Sigmoid colon (tissue), 7 donors: ENCODE measurements around the gene CASP2. TPM values are rescaled to one million over a fixed set of nuclear protein-coding genes. Genes with fewer than 3 reads are reported as not detected.
A peak's percentile ranks its signal among the peaks of the same experiment; 100 is the strongest.
"Not testable (repeated sequence)": the region's sequence is repeated elsewhere in the genome, so short reads cannot be mapped to it uniquely, and the experiment has no call there.

ENCODE experiments used
- DNase-seq: peaks from one replicate; pipeline ENCODE4 v3.0.0-alpha.2; 2019
- H3K27ac ChIP-seq, 4 donors: fragments of 200-600 bp; sonication (generic); one replicate each; pipeline ENCODE4 v1.5.1; 2016 to 2019; ENCODE audit warnings: mild to moderate bottlenecking in 1 of 4
- H3K27me3 ChIP-seq, 3 donors: fragments of 200-600 bp; sonication (generic); one replicate each; pipeline ENCODE4 v1.5.1; 2019; ENCODE audit warnings: mild to moderate bottlenecking in 1 of 3
- H3K36me3 ChIP-seq, 4 donors: fragments of 200-600 bp; sonication (generic); one replicate each; pipeline ENCODE4 v1.5.1; 2016 to 2019
- H3K4me1 ChIP-seq, 4 donors: fragments of 200-600 bp; sonication (generic); one replicate each; pipeline ENCODE4 v1.5.1; 2017 to 2019
- H3K4me3 ChIP-seq, 4 donors: fragments of 200-600 bp; sonication (generic); one replicate each; pipeline ENCODE4 v1.5.1; 2017 to 2019; ENCODE audit warnings: mild to moderate bottlenecking in 2 of 4, moderate library complexity in 1 of 4
- H3K9me3 ChIP-seq, 4 donors: fragments of 200-600 bp in 3 of 4; sonication (generic) in 3 of 4; one replicate each; pipeline versions ENCODE4 v1.5.1 to v1.6.1; 2013 to 2019
- EP300 ChIP-seq, 4 donors: sonication (generic); formaldehyde crosslinking; IDR thresholded peaks; one replicate each; pipeline ENCODE4 v1.6.1; 2017; ENCODE audit warnings: antibody characterized with exemption in 4 of 4
- POLR2A ChIP-seq, 2 donors: fragments of 450-650 bp; IDR thresholded peaks; one replicate each; pipeline ENCODE4 v1.6.1; 2016; ENCODE audit warnings: antibody characterized with exemption in 2 of 2, mild to moderate bottlenecking in 2 of 2, moderate library complexity in 2 of 2
- POLR2AphosphoS5 ChIP-seq, 4 donors: sonication (generic); formaldehyde crosslinking; IDR thresholded peaks; one replicate each; pipeline ENCODE4 v1.6.1; 2017; ENCODE audit warnings: antibody characterized with exemption in 4 of 4
- WGBS, 2 donors: extraction: QIAGEN DNeasy Blood & Tissue Kit; methylation state at CpG; one replicate each; pipeline ENCODE4 v1.1.7; 2013; 5-methylcytosine and 5-hydroxymethylcytosine counted together
- intact Hi-C: fragments of 100-400 bp; cut with DNase I; formaldehyde crosslinking; loops from one replicate; pipeline ENCODE4 v1.15.1; 2023
- polyA plus RNA-seq, 3 donors: library from polyadenylated mRNA; stranded (reverse); fragments of 200-250 nt; gene quantifications; one replicate each; pipeline ENCODE4 v1.2.3, GENCODE V29; 2013
- total RNA-seq, 4 donors: library from RNA; depleted of rRNA; stranded (reverse); fragments of >200 nt; gene quantifications; one replicate each; pipeline ENCODE4 v1.1.0, GENCODE V29; 2016
- TF ChIP-seq, protein P1 (sequence below), 4 experiments: fragments of 450-650 bp in 3 of 4; fragments of 200-600 bp in 1 of 4; IDR thresholded peaks; one replicate each; pipeline ENCODE4 v1.5.1; 2016 to 2019; ENCODE audit warnings: antibody characterized with exemption in 4 of 4, mild to moderate bottlenecking in 3 of 4, moderate library complexity in 2 of 4
- donor health status: healthy with polysubstance abuse.
- donor health status: Bipolar disorder and iron deficiency.
- donor health status: healthy.

The CASP2 gene
- total and polyA plus RNA-seq, 7 donors = 6.0 to 16.2 (median 7.2) TPM

DNA sequence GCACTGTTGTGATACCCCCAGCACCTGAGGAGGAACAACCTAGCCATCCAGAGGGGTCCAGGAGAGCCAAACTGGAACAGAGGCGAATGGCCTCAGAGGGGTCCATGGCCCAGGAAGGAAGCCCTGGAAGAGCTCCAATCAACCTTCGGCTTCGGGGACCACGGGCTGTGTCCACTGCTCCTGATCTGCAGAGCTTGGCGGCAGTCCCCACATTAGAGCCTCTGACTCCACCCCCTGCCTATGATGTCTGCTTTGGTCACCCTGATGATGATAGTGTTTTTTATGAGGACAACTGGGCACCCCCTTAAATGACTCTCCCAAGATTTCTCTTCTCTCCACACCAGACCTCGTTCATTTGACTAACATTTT is 1.6 kb upstream of the CASP2 start:
- H3K27ac ChIP-seq = no peak overlapping the region
- intact Hi-C loops = loop anchor here (5.0 kb wide), 1 partner anchor 96 kb away; the partner anchor contains the start of gene ZYX
- TF ChIP-seq EP300 (IDR thresholded peaks at IDR 0.05) (no peak), POLR2A (IDR thresholded peaks at IDR 0.05) (no peak), POLR2AphosphoS5 (IDR thresholded peaks at IDR 0.05) (no peak)
- TF ChIP-seq, protein P1, sequence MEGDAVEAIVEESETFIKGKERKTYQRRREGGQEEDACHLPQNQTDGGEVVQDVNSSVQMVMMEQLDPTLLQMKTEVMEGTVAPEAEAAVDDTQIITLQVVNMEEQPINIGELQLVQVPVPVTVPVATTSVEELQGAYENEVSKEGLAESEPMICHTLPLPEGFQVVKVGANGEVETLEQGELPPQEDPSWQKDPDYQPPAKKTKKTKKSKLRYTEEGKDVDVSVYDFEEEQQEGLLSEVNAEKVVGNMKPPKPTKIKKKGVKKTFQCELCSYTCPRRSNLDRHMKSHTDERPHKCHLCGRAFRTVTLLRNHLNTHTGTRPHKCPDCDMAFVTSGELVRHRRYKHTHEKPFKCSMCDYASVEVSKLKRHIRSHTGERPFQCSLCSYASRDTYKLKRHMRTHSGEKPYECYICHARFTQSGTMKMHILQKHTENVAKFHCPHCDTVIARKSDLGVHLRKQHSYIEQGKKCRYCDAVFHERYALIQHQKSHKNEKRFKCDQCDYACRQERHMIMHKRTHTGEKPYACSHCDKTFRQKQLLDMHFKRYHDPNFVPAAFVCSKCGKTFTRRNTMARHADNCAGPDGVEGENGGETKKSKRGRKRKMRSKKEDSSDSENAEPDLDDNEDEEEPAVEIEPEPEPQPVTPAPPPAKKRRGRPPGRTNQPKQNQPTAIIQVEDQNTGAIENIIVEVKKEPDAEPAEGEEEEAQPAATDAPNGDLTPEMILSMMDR (IDR thresholded peaks at IDR 0.05) = no peak

DNA sequence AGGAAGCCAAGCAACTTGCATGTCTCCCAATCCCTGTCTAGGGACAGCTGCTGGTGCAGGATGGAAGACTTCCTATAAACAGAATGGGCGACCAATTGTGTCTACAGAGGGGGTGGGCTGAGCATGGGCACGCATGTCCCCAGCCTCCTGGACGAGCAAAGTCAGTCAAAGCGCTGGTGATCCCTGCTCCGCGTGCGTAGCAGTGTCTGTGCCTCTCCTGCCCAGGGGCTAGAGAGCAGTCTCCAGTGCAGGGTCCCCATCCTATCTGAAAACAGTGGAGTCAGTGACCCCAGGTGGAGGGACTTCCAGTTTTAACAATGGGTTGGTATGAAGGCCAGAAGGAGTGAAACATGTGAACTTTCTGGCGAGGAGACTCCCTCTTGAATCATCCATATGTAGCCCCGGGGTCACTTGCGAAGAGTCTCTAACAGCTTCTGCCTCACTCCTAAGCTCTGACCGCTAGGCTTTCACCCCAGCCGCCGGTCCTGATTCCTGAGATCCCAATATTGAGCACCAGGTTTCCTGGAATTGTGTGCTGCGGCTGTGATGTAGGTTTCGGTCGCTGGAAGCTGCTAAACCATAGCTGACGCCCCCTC is 714 bp upstream of the CASP2 start:
- Histone ChIP-seq H3K27ac (peak overlapping the region; percentile 91 to 95 (median 94)), H3K9me3 (no peaks in the 10 kb centered on the region), H3K27me3 (no peaks in the 10 kb centered on the region), H3K4me3 (peak overlapping the region; percentile 88 to 99 (median 94)), H3K36me3 (peaks cover 0 to 13% (median 9%) of the 10 kb centered on the region in 4 donors), H3K4me1 (peaks cover 0 to 32% (median 27%) of the 10 kb centered on the region in 4 donors)
- intact Hi-C loops = loop anchor here (5.0 kb wide), 1 partner anchor 95 kb away; the partner anchor contains the start of gene ZYX
- WGBS, 2 donors = 87 to 92% methylated on average over 17 of the region's 17 CpGs
- peak; percentile 69 for DNase-seq
- TF ChIP-seq POLR2AphosphoS5 (IDR thresholded peaks at IDR 0.05) = peak in 1 of 4 donors; percentile 14
- no peak for TF ChIP-seq POLR2A (IDR thresholded peaks at IDR 0.05)
- TF ChIP-seq, protein P1 (IDR thresholded peaks at IDR 0.05) = peak in 1 of 4 experiments; percentile 16

More for the DNA sequence above, 1.6 kb upstream of the CASP2 start:
- H3K4me3 ChIP-seq = no peak overlapping the region
- no peak for DNase-seq
- no peaks in the 10 kb centered on the region for H3K9me3 ChIP-seq
- H3K36me3 ChIP-seq = peaks cover 0 to 3% (median 2%) of the 10 kb centered on the region in 4 donors
- WGBS, 2 donors = 92 to 97% methylated on average over 6 of the region's 6 CpGs
- no peaks in the 10 kb centered on the region for H3K27me3 ChIP-seq
- H3K4me1 ChIP-seq = peaks cover 0 to 32% (median 27%) of the 10 kb centered on the region in 4 donors

DNA sequence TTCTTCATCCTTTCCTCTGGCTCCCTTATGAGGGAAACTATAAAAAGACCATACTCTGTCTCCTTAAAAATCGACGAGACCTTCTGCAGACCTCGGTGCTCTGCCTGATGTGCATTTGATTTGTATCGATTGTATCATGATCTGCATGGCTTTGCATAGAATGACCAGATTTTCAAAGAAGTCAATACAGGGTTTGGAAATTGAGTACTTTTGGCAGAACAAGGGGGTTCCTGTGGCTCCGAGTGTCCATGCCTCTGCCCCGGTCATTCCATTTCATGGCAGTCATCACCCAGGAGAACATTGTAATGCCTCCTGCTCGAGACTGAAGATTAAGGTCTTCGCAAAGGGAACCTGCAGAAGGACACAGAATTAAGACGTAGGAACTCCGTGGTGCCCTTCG is 685 bp downstream of the CASP2 start:
- H3K9me3 ChIP-seq = no peaks in the 10 kb centered on the region
- no peak for DNase-seq
- TF ChIP-seq POLR2A (IDR thresholded peaks at IDR 0.05) (no peak), EP300 (IDR thresholded peaks at IDR 0.05) (no peak), POLR2AphosphoS5 (IDR thresholded peaks at IDR 0.05) (no peak)
- TF ChIP-seq, protein P1 (IDR thresholded peaks at IDR 0.05) = no peak
- no peaks in the 10 kb centered on the region for H3K27me3 ChIP-seq
- H3K4me1 ChIP-seq = peaks cover 0 to 32% (median 27%) of the 10 kb centered on the region in 4 donors
- peak overlapping the region; percentile 88 to 99 (median 94) for H3K4me3 ChIP-seq
- peaks cover 12 to 27% (median 23%) of the 10 kb centered on the region in 4 donors for H3K36me3 ChIP-seq
- 1% methylated on average over 11 of the region's 11 CpGs for WGBS, 2 donors
- peak overlapping the region; percentile 91 to 95 (median 94) for H3K27ac ChIP-seq
- intact Hi-C loops = loop anchor here (2.0 to 5.0 kb wide), 2 partner anchors 24 to 93 kb away; partner anchors contain the start of gene ZYX

DNA sequence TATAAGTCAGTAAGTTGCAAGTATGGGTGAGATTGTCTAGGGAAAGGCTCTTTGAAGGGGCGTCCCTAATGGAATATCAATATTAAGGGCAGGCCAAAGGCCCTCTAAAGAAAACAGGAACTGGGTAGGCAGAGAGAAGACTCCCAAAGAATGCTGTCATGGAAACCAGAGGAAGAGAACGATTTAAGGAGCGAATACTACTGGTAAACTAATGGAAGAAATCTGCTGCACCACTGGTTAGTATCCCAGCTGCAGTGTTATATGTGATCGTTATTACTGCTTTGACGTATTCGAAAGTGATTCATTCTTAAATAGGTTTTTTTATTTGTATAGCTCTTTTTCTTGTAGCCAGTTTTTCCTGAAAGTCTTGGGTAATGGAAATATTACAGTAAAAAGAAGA is 1.3 kb downstream of the CASP2 start:
- Histone ChIP-seq H3K9me3 (no peaks in the 10 kb centered on the region), H3K4me1 (peaks cover 0 to 32% (median 27%) of the 10 kb centered on the region in 4 donors), H3K4me3 (peak overlapping the region; percentile 88 to 99 (median 94)), H3K36me3 (peaks cover 18 to 32% (median 28%) of the 10 kb centered on the region in 4 donors), H3K27me3 (no peaks in the 10 kb centered on the region), H3K27ac (peak overlapping the region; percentile 91 to 95 (median 94))
- intact Hi-C loops = loop anchor here (2.0 to 5.0 kb wide), 2 partner anchors 25 to 93 kb away; partner anchors contain the start of gene ZYX
- TF ChIP-seq EP300 (IDR thresholded peaks at IDR 0.05) = no peak
- TF ChIP-seq POLR2AphosphoS5 (IDR thresholded peaks at IDR 0.05) = no peak
- no peak for TF ChIP-seq POLR2A (IDR thresholded peaks at IDR 0.05)
- TF ChIP-seq, protein P1 (IDR thresholded peaks at IDR 0.05) = no peak
- WGBS, 2 donors = 7 to 18% methylated on average over 6 of the region's 6 CpGs
- DNase-seq = no peak

DNA sequence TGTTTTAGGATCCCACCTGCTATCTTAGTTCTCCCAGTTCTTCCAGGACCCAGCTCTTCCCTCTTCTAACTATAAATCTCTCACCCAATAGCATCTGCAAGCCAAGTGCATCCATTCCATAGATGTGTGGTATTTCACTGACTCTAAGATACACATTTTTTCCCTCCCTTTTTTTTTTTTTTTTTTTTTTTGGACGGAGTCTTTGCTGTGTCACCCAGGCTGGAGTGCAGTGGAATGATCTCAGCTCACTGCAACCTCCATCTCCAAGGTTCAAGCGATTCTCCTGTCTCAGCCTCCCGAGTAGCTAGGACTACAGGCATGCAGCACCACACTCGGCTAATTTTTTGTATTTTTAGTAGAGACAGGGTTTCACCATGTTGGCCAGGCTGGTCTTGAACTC is 1.7 kb downstream of the CASP2 start:
- H3K4me3 ChIP-seq, H3K27ac ChIP-seq, H3K27me3 ChIP-seq, DNase-seq, H3K9me3 ChIP-seq: not testable (repeated sequence)
- 52 to 60% methylated on average over 4 of the region's 4 CpGs for WGBS, 2 donors
- peaks cover 0 to 32% (median 27%) of the 10 kb centered on the region in 4 donors for H3K4me1 ChIP-seq
- intact Hi-C loops = loop anchor here (2.0 to 5.0 kb wide), 2 partner anchors 25 to 92 kb away; partner anchors contain the start of gene ZYX
- peaks cover 23 to 37% (median 32%) of the 10 kb centered on the region in 4 donors for H3K36me3 ChIP-seq
